A673 (cell line): ENCODE results near the gene NCOR1.

Experiments
- CTCF ChIP-seq: fragments of 300-800, 200-600 bp; sonication (generic); conservative IDR thresholded peaks from 2 replicates; pipeline ENCODE4 v1.5.1; 2017; ENCODE audit warnings: low read depth, mild to moderate bottlenecking, antibody characterized with exemption, low read length, moderate library complexity, mixed read lengths
- EZH2 ChIP-seq: fragments of 200-600 bp; sonication (generic); IDR thresholded peaks from 2 replicates; pipeline ENCODE4 v1.6.1; 2017; ENCODE audit warnings: borderline replicate concordance, low read depth, mild to moderate bottlenecking, mixed read lengths, antibody characterized with exemption, low read length; ENCODE audit not compliant: poor library complexity, severe bottlenecking

DNA sequence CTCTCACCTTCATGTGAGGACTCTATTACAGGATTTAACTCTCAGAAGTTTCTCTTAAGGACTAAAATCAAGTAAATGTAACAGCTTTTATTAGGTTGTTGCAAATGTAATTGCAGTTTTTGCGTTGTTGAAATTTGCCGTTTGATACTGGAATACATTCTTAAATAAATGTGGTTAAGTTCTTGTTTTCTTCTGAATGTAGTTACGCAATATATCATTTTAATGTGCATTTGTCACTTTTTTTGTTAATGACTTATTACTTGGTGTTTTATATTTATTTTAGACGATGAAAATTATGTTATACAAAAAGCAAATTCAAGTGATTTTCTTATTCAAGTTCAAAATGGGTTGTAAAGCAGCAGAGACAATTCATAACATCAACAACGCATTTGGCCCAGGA, 139.4 kb downstream of the NCOR1 start:
- no peak for TF ChIP-seq CTCF
- no peak for TF ChIP-seq EZH2
